ENCODE measurements around the gene NRAP. TPM values are rescaled to one million over a fixed set of nuclear protein-coding genes. Genes with fewer than 3 reads are reported as not detected.

Gene NRAP
- total RNA-seq, 4 donors from 2014 or later, result 811 to 2,339 (median 1,413) TPM

- Histone ChIP-seq H3K36me3 (no peaks in the 10 kb centered on the region), H3K27me3 (peaks cover 0 to 2% (median 0%) of the 10 kb centered on the region in 3 donors), H3K9me3 (no peaks in the 10 kb centered on the region), H3K27ac (no peak overlapping the region), H3K4me1 (peaks cover 2 to 5% of the 10 kb centered on the region in 2 donors), H3K4me3 (no peak overlapping the region)
- ATAC-seq (no peak), DNase-seq (no peak)
- TF ChIP-seq CTCF (IDR thresholded peaks at IDR 0.05 in 4 of 5, conservative IDR thresholded peaks at IDR 0.05 in 1 of 5), result no peak
- no peak for TF ChIP-seq POLR2A (IDR thresholded peaks at IDR 0.05)
- in situ Hi-C loops (cut with MboI; ENCODE audit: low sequenced_read_pairs in 4 of 4), result no loop called here
- intact Hi-C loops (cut with DNase I; ENCODE audit: low total_unique reads), result no loop called here
These were observed 103.8 kb downstream of the NRAP start for GRCh38 chr10:113560071-113560470.

- ATAC-seq, result no peak
- Histone ChIP-seq H3K4me3 (no peak overlapping the region), H3K27me3 (peaks cover 0 to 3% (median 0%) of the 10 kb centered on the region in 3 donors)
These were observed 105.9 kb downstream of the NRAP start for GRCh38 chr10:113557903-113558321.

GRCh38 chr10:113557424-113557862, 106.4 kb downstream of the NRAP start:
- no peaks in the 10 kb centered on the region for H3K4me1 ChIP-seq
- H3K4me3 ChIP-seq, result no peak overlapping the region
- intact Hi-C loops (cut with DNase I; ENCODE audit: low total_unique reads) (no loop called here), in situ Hi-C loops (cut with MboI; ENCODE audit: low sequenced_read_pairs in 4 of 4) (no loop called here)
- H3K9me3 ChIP-seq, result no peaks in the 10 kb centered on the region
- no peak for DNase-seq
- ATAC-seq, result no peak
- H3K36me3 ChIP-seq, result no peaks in the 10 kb centered on the region
- TF ChIP-seq CTCF (IDR thresholded peaks at IDR 0.05 in 4 of 5, conservative IDR thresholded peaks at IDR 0.05 in 1 of 5) (no peak), POLR2A (IDR thresholded peaks at IDR 0.05) (no peak)
- H3K27me3 ChIP-seq, result peaks cover 0 to 3% (median 0%) of the 10 kb centered on the region in 3 donors
- H3K27ac ChIP-seq, result no peak overlapping the region

More at GRCh38 chr10:113557903-113558321, 105.9 kb downstream of the NRAP start:
- intact Hi-C loops (cut with DNase I; ENCODE audit: low total_unique reads), result no loop called here
- H3K4me1 ChIP-seq, result no peaks in the 10 kb centered on the region
- no peak overlapping the region for H3K27ac ChIP-seq
- in situ Hi-C loops (cut with MboI; ENCODE audit: low sequenced_read_pairs in 4 of 4), result no loop called here
- no peak for TF ChIP-seq CTCF (IDR thresholded peaks at IDR 0.05 in 4 of 5, conservative IDR thresholded peaks at IDR 0.05 in 1 of 5)
- no peak for TF ChIP-seq POLR2A (IDR thresholded peaks at IDR 0.05)
- no peaks in the 10 kb centered on the region for H3K9me3 ChIP-seq
- no peak for DNase-seq
- H3K36me3 ChIP-seq, result no peaks in the 10 kb centered on the region

- Histone ChIP-seq H3K4me1 (no peaks in the 10 kb centered on the region), H3K9me3 (no peaks in the 10 kb centered on the region), H3K27ac (no peak overlapping the region), H3K27me3 (peaks cover 0 to 3% (median 0%) of the 10 kb centered on the region in 3 donors), H3K36me3 (no peaks in the 10 kb centered on the region), H3K4me3 (no peak overlapping the region)
- in situ Hi-C loops (cut with MboI; ENCODE audit: low sequenced_read_pairs in 4 of 4), result no loop called here
- intact Hi-C loops (cut with DNase I; ENCODE audit: low total_unique reads), result no loop called here
- DNase-seq, result no peak
- TF ChIP-seq CTCF (IDR thresholded peaks at IDR 0.05 in 4 of 5, conservative IDR thresholded peaks at IDR 0.05 in 1 of 5), result no peak
- TF ChIP-seq POLR2A (IDR thresholded peaks at IDR 0.05), result no peak
- ATAC-seq, result no peak
These were observed 108.1 kb downstream of the NRAP start for GRCh38 chr10:113555751-113556150.

- no peaks in the 10 kb centered on the region for H3K9me3 ChIP-seq
- H3K4me1 ChIP-seq, result no peaks in the 10 kb centered on the region
- peaks cover 0 to 3% (median 0%) of the 10 kb centered on the region in 3 donors for H3K27me3 ChIP-seq
- TF ChIP-seq POLR2A (IDR thresholded peaks at IDR 0.05), result no peak
- no peak for TF ChIP-seq CTCF (IDR thresholded peaks at IDR 0.05 in 4 of 5, conservative IDR thresholded peaks at IDR 0.05 in 1 of 5)
- no peak overlapping the region for H3K4me3 ChIP-seq
- DNase-seq (no peak), ATAC-seq (no peak)
- intact Hi-C loops (cut with DNase I; ENCODE audit: low total_unique reads), result no loop called here
- H3K36me3 ChIP-seq, result no peaks in the 10 kb centered on the region
- H3K27ac ChIP-seq, result no peak overlapping the region
- in situ Hi-C loops (cut with MboI; ENCODE audit: low sequenced_read_pairs in 4 of 4), result no loop called here
These were observed 108.6 kb downstream of the NRAP start for GRCh38 chr10:113555245-113555644.
